NCI-H1694 (cell line): ENCODE measurements around the gene BTBD2.

Experiments
- DNase-seq: peaks from one replicate; lab custom pipeline; 2025; lab: John Stamatoyannopoulos, UW

The BTBD2 gene

DNA sequence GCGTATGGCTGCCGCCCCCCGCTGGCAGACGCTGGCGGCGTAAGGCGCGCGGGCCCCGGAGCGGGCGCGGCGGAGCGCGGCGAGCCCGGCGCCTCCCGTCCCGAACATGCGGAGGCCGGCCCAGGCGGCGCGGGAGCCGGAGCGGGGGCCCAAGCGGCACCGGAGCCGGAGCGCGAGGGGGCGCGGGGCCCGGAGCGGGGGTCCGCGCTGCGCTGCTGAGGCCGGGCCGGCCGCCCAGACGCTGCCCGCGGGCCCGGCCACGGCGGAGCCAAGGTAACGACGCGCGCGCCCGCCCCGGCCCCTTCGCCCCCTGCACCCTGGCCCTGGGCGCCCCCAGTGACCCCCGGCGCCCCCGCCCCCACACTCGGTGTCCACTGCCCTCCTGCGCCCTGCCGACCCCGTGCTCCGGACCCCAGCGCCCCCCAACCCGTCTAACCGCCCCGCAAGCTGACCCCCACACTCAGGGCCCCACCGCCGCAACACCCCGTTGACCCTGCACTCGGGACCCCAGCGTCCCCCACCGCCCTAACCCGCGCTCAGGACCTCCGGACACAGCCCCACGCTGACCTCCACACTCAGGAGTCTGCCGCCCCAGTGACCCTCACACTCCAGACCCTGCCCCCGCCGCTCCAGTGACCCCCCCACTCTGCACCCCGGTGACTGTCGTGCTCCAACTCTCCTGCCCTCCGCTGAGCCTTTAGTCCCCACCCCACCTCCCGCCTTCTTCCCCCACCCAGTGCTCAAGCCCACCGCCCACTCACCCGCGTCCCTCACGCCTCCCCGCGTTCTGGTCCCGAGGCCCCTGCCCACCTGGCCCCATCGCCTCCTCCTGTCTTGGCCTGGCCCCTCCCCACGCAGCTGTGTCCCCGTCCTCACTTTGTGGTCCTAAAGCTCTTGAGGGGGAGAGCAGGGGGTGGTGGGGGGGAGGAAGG lies 74.1 kb downstream of the BTBD2 start, which contains the start of gene CSNK1G2:
Gene CSNK1G2, plus strand, starts transcription at position 27 of the 932 bp plus-strand sequence. CDS start 28,601 bp downstream, outside the sequence.
- DNase-seq: no peak

DNA sequence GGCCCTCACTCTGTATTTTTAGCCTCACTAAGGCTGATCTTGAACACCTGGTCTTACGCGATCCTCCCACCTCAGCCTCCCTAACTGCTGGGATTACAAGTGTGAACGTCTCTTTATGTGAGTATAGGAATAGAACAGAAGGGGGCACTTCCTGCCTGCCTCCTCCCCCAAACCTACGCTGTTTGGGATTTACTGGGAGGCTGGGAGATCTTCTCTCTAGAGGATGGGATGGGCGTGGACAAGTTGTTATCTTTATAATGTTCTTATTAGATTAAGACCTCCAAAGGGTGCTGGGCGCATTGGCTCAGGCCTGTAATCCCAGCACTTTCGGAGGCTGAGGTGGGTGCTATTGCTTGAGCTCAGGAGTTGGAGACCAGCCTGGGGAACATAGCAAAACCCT lies 77.4 kb downstream of the BTBD2 start:
- DNase-seq: no peak

DNA sequence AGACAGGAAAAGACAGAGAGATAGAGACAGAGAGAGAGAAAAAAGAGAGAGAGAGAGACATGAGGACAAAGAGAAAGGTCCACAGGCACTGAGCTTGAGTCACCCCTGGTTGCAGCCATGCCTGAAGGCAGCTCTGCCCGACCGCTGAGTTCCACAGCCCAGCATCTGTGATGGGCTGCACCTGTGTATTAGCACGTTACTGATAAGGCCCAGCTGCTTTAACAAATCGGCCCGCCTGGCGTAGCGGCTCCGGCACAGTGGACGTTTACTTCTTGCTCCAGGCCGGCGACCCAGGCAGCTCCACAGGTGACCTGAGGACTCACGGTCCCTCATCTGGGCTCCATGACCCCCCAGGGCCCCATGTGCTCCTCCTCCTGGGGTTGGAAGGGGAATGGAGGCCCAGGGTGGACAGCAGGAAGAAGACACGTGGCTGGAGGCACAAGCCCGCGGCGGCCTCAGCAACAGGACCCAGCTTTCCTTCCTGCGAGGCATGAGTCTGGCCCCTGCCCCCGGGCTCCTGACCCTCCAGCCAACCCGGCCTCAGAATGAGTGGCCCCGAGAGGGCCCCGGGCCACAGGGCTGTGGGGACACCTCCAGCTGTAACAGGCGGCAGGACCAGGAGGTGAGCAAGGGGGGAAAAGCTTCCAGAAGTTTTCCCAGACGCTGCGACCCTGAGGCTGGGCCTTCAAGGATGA lies 78.5 kb downstream of the BTBD2 start:
- no peak for DNase-seq

DNA sequence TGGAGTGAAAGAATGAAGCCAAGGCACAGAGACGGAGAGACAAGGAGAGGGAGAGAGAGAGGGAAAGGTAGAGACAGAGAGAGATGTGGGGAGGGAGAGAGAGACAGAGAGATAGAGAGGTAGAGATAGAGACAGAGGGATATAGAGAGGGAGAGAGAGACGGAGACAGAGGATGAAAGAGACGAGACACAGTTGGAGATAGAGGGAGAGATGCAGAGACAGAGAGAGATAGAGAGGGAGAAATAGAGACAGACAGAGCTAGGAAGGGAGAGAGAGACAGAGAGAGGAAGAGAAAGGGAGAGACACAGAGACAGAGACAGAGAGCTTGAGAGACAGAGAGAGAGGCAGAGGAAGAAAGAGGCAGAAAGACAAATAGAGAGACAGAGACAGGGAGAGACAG lies 79.1 kb downstream of the BTBD2 start:
- DNase-seq: no peak

DNA sequence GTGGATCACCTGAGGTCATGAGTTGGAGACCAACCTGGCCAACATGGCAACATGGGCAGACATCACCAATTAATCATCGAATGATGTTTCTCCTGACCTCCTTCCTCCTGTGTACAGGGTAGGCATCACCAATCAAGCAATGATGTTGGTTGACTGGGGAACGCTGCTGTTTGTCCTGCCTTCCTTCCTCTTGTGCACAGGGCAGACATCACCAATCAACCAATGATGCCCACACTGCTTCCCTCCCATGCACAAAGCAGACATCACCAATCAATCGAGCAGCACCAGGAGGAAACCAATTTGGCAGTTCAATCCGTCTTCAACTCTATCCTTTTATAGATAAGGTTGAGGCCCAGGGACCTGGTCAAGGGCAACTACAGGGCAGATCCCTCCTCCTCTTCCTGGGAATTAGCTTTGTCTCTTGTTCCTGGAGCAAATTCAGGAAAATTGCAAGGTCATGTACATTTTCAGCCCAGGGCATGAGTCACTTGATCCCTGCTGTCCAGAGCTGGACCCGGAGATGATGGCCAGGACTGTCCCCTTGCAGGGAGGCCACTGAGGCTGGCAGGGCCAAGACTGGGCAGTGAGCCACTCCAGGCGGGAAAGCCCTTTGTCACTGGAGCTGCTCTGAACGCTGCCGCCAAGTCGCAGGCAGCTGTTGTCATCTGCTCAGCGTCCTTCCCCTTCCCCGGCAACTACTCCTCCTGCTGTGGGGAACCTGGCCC lies 79.9 kb downstream of the BTBD2 start:
- no peak for DNase-seq
